Stimulated activated CD4-positive, alpha-beta T cell treated with anti-CD3 and anti-CD28 coated beads, Interleukin-15, amount 100 ng/mL, for 48 hours (primary cell): Measurements from ENCODE around the gene OR6P1.

Experiments used
- DNase-seq, 2 donors: peaks; one replicate each; pipeline ENCODE4 v3.0.0-alpha.2; 2020; ENCODE audit warnings: low read depth in 2 of 2

The OR6P1 gene, protein sequence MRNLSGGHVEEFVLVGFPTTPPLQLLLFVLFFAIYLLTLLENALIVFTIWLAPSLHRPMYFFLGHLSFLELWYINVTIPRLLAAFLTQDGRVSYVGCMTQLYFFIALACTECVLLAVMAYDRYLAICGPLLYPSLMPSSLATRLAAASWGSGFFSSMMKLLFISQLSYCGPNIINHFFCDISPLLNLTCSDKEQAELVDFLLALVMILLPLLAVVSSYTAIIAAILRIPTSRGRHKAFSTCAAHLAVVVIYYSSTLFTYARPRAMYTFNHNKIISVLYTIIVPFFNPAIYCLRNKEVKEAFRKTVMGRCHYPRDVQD

GRCh38 chr1:158570480-158570879 is at the start of gene OR6P1:
TSS of gene OR6P1 (minus strand) at chr1:158570580. CDS start at chr1:158563604, 6,976 bp downstream.
- no peak for DNase-seq

GRCh38 chr1:158613764-158614163 is 43.4 kb upstream of the OR6P1 start:
- DNase-seq, result no peak

DNA sequence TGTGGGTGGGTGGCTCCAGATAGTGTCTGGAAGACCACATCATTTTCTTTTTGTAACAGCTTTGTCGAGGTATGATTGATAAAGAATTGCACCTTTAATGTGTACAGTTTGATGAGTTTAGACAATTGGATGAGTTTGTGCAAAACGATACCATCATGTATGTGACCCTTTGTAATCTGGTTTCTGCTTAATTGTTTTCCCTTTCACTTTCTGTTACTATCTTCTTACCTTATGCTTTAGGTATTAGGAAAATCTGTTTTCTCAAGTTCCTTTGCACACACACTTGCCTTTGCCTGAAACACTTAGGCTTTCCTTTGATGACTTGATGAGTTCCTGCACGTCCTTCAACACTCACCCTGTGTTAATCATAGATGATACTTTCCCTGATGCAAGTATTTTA is 41.5 kb upstream of the OR6P1 start:
- no peak for DNase-seq

DNA sequence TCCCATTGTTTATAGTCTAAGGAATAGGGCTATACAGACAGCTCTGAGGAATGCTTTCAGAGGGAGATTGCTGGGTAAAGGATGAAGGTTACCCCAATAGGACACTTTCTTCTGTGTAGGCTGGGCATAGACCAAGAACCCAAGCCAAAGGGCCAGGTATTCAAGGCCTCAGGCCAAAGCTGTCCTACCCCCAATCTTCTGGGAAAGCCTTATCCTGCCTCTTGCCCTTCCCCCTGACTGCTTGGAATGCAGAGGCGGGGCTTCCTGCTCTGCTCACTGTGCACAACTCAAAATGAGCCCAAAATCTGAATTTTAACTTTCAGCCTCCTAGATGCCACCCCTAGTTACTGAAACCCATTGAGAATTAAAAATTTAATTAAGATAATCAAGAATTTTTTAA is 36.9 kb upstream of the OR6P1 start:
- DNase-seq, result no peak

GRCh38 chr1:158604968-158605367 is 34.6 kb upstream of the OR6P1 start, which contains the start of gene OR10Z1:
TSS of gene OR10Z1 (plus strand) at chr1:158605268. CDS start at chr1:158606439, 1,171 bp downstream.
- DNase-seq, result no peak

DNA sequence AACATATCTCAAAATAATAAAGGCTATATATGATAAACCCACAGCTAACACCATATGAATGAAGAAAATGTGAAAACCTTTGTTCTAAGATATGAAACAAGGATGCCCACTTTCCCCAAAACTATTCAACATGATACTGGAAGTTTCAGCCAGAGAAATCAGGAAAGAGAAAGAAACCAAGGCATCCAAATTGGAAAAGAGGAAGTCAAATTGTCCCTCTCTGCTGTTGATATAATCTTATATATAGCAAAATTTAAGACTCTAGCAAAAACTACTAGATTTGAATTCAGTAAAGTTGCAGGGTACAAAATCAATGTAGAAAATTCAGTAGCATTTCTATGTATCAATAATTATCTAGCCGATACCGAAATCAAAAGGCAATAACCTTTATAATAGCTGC is 30.4 kb upstream of the OR6P1 start:
- no peak for DNase-seq

DNA sequence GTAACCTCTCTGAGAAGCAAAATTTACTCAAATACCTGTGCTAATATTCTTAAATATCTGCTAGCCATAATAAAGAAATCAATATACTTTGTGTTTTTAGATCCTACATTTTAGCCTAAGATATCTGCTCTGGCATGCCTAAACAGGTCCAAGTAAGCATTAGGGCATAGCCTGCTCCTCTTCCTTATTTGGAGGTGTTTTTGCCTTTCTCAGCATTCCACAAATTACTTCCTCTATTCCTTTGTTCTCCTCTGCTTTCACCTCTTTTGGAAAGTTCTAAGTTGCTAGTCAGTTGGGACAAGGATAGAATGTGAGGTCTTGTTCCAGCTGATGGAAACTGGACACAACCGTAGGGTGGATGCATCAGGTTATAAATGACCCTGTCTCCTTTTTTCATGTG is 16.6 kb upstream of the OR6P1 start:
- no peak for DNase-seq

DNA sequence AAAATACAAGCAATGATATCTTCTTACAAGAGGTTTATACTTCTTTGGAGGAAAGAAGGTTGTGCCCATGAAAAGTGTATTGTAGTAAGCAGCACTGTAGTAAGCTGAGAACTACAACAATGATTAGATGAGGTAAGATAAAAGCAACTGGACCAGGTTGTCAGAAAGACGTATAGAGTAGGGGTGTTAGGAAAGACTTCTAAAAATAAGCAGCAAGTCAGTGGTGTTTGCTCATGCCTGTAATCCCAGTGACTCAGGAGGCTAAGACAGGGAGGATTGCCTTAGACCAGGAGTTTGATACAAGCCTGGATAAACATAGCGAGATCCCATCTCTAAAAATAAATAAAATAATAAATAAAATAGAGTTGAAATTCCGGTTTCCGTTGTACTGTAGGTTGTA is 13.6 kb upstream of the OR6P1 start:
- DNase-seq, result no peak

- DNase-seq, result no peak
These were observed 9.4 kb upstream of the OR6P1 start, which contains the start of gene OR10X1 for GRCh38 chr1:158579733-158580132. TSS of gene OR10X1 (minus strand) at chr1:158579899. CDS start at chr1:158579899, 0 bp downstream.

DNA sequence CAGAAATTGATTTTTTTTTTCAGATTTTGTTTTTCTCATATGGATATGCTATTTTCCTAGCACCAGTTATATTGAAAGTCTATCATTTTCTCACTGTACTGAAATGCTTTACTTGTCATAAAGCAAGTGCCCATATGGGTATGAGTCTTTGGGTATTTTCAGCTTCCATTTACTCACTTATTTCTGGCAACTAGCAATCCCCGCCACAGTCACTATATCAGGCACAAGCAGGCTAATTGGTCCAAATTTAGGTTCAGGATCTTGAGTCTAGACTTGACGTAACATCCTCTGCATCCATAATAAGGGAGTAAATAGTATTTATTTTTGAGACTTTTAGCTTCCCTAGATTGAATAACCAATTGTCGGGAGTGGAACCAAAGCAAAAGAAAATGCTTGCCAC is 7.2 kb upstream of the OR6P1 start:
- no peak for DNase-seq

- no peak for DNase-seq
These were observed 1.8 kb upstream of the OR6P1 start for GRCh38 chr1:158572226-158572625.

DNA sequence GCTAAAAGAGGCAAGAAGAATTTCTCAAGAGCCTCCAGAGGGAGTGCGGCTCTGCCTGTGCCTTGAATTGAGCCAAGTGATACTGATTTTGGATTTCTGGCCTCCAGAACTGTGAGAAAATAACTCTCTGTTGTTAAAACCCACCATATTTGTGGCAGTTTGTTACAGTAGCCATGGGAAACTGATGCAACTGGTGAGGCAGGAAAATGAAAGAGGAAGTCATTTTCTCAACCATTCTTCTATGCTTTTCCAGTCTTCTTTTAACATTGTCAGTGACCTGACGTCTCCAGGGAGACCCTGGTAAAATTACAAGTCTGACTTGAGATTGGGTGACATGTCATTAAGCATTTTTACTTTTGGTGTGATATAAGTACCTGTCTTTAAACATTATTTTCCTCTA is 5.8 kb downstream of the OR6P1 start:
- DNase-seq, result no peak

- DNase-seq, result no peak
These were observed 6.5 kb downstream of the OR6P1 start for GRCh38 chr1:158563853-158564252.

- no peak for DNase-seq
These were observed 10.7 kb downstream of the OR6P1 start for GRCh38 chr1:158559696-158560095.

GRCh38 chr1:158554352-158554751 is 16.0 kb downstream of the OR6P1 start, which contains the start of gene OR6Y1:
TSS of gene OR6Y1 (minus strand) at chr1:158554405. CDS start at chr1:158548105, 6,300 bp downstream.
- DNase-seq, result no peak

- no peak for DNase-seq
These were observed 18.1 kb downstream of the OR6P1 start for GRCh38 chr1:158552296-158552695.

- no peak for DNase-seq
These were observed 22.8 kb downstream of the OR6P1 start for GRCh38 chr1:158547533-158547932.

GRCh38 chr1:158537609-158538008 is 32.8 kb downstream of the OR6P1 start:
- no peak for DNase-seq

GRCh38 chr1:158534496-158534895 is 35.9 kb downstream of the OR6P1 start:
- DNase-seq, result no peak

DNA sequence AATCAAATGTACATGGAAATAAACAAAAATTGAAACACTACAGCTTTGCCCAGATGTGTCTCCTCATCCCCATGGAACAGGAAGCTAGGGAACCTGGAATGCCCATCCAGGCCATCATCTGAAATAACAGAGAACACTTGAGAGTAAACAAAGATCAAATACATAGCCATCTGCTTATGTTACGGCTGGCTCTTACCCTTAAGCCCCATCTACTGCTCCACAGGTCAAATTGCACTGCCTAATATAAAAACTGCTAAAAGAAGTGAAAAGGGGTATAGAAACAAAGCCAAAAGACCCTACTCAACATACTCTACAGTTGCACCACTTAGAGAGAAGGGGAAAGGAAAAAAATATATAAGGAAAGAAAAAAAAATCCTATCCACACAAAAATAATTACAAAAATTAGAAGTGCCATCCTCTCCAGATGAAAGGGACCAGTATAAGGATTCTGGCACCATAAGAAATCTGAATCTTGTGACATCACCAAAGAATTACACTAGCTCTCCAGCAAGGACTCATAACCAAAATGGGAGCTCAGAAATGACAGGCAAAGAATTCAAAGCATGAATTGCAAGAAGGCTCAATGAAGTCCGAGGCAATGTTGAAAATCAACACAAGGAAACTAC is 43.1 kb downstream of the OR6P1 start:
- no peak for DNase-seq

DNA sequence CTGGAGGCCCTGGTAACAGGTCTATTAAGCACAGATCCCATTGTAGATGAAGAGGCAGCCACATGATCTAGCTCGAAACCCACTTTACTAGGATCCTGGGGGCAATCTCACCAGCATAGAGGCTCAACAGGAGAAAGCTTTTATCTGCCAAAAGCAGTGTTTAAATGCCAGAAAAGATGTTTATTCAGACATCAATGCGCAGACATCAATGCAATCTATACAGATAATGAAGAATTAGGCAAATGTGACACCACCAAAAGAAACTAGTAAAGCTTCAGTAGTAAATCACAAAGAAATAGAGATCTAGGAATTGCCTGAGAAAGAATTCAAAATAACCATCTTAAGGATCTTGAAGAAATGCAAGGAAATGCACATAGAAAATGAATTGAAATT is 48.7 kb downstream of the OR6P1 start:
- no peak for DNase-seq

DNA sequence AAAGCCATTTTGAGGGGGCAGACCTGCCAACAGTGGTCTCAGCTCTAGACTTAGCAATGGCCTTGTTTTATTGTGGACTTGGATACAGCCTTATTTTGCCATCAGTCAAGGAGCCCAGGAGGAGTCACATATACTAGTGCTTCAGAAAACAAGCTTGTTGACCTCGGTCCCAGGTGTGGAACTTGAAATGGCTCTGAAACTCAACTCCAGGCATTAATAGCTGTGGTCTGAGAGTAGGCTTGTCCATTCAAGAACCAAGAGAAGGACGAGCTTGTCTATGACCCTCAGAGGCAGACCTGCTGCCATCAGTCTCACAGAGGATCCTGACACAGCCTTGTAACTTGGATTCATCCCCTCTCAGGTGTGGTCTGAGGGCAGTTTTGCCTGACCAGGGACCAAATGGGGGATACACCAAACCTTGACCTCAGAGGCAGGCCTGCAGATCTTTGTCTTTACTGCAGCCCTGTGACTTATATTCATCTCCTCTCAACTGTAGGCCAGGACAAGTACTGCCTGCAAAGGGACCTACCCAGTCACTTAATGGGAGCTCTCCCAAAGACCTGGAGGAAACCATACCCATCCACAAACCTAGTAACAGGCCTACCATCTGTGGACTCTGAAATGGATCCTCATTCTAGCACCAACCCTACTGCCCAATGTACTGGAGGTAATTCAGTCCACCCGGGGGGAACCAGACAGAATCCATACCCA is 49.3 kb downstream of the OR6P1 start:
- DNase-seq, result no peak

DNA sequence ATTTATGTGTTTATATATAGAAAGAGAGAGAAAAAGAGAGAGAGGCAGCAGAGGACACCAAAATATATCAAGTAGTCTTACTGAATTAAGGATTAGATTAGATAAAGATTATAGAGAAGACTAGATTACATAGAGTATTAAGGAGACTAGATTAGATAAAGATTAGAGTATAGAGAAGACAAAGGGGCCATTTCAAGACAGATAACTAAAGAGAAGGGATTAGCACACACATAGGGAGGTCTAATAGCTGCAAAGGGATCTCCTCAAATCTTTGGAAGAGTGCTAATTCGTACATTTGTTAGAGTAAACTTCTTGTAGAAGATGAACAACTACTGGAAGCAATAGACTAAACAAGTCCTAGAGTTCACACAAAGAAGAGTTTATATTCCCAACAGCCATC is 50.4 kb downstream of the OR6P1 start:
- no peak for DNase-seq
